Endodermal cell (in vitro differentiated cells): ENCODE measurements around the gene ZNF236. TPM values are rescaled to one million over a fixed set of nuclear protein-coding genes. Genes with fewer than 3 reads are reported as not detected.
"Not testable (repeated sequence)": the region's sequence is repeated elsewhere in the genome, so short reads cannot be mapped to it uniquely, and the experiment has no call there.

ENCODE experiments used
- DNase-seq: peaks from one replicate; pipeline ENCODE4 v3.0.0-alpha.2; 2017
- H3K27ac ChIP-seq: 2 replicates; pipeline ENCODE4 v1.5.1; 2013; ENCODE audit warnings: mild to moderate bottlenecking, low read depth, low read length, moderate library complexity
- H3K27me3 ChIP-seq: 2 replicates; pipeline ENCODE4 v1.6.1; 2013; ENCODE audit warnings: mild to moderate bottlenecking, low read length, moderate library complexity; ENCODE audit not compliant: insufficient read depth, control insufficient read depth, poor library complexity, severe bottlenecking
- H3K36me3 ChIP-seq: 2 replicates; pipeline ENCODE4 v1.7.0; 2013; ENCODE audit warnings: mild to moderate bottlenecking, low read length, moderate library complexity; ENCODE audit not compliant: control insufficient read depth, insufficient read depth
- H3K4me1 ChIP-seq: one replicate; pipeline ENCODE4 v1.7.0; 2013; ENCODE audit warnings: low read length; ENCODE audit not compliant: control insufficient read depth, insufficient read depth
- H3K4me3 ChIP-seq: 2 replicates; pipeline ENCODE4 v1.5.1; 2013; ENCODE audit warnings: mild to moderate bottlenecking, low read length, moderate library complexity
- H3K9ac ChIP-seq: 2 replicates; pipeline ENCODE4 v1.6.1; 2013; ENCODE audit warnings: mild to moderate bottlenecking, low read length, moderate library complexity; ENCODE audit not compliant: poor library complexity, severe bottlenecking; ENCODE audit errors: extremely low read depth
- H3K9me3 ChIP-seq: 2 replicates; pipeline ENCODE4 v1.6.1; 2013; ENCODE audit warnings: mild to moderate bottlenecking, low read length, moderate library complexity; ENCODE audit not compliant: control insufficient read depth
- H3K27ac Mint-ChIP-seq: 2 replicates; pipeline ENCODE4 v1.8.0; 2020; ENCODE audit warnings: mixed read lengths
- H3K27me3 Mint-ChIP-seq: 2 replicates; pipeline ENCODE4 v1.8.0; 2021; ENCODE audit warnings: mild to moderate bottlenecking, mixed read lengths; ENCODE audit not compliant: insufficient read depth
- H3K36me3 Mint-ChIP-seq: 2 replicates; pipeline ENCODE4 v1.8.0; 2020; ENCODE audit warnings: low read depth, mixed read lengths
- H3K4me1 Mint-ChIP-seq: 2 replicates; pipeline ENCODE4 v1.8.0; 2020; ENCODE audit warnings: mixed read lengths
- H3K4me3 Mint-ChIP-seq: 2 replicates; pipeline ENCODE4 v1.8.0; 2020; ENCODE audit warnings: mild to moderate bottlenecking, moderate library complexity, mixed read lengths
- H3K9me3 Mint-ChIP-seq: 2 replicates; pipeline ENCODE4 v1.8.0; 2020; ENCODE audit warnings: mild to moderate bottlenecking, mixed read lengths
- WGBS, 2 experiments: methylation state at CpG; one replicate each; pipeline versions ENCODE4 v1.1.5 to v1.1.7; 2013; ENCODE audit warnings: missing lambda C conversion rate in 2 of 2, mixed read lengths in 1 of 2; ENCODE audit not compliant: insufficient coverage in 1 of 2, insufficient read length in 1 of 2; 5-methylcytosine and 5-hydroxymethylcytosine counted together
- long read RNA-seq, 4 experiments: library from polyadenylated mRNA in 2 of 4; library from RNA in 1 of 4; library from capped mRNA in 1 of 4; stranded (forward) in 3 of 4; unstranded in 1 of 4; transcript quantifications; one replicate each; pipeline ENCODE4 v2.0.0, GENCODE V29; 2020 to 2021; ENCODE audit warnings: inconsistent platforms in 1 of 4
- polyA plus RNA-seq, 2 experiments: library from polyadenylated mRNA; stranded (reverse); fragments of 50-300 nt; gene quantifications; one replicate each; pipeline ENCODE4 v1.2.3, GENCODE V29; 2013
- total RNA-seq, 2 donors: library from RNA; stranded (reverse); fragmentation: NEBNext Ultra II Directional in 1 of 2; extraction: Animal tissue kit (Norgen Biotek cat#: 25700) in 1 of 2; gene quantifications; 2 replicates in 1 of 2; 3 replicates in 1 of 2; pipeline ENCODE4 v1.2.1, GENCODE V29; 2021
- TF ChIP-seq, protein P1 (sequence below): fragments of 200-600 bp; sonication (generic); conservative IDR thresholded peaks from 2 replicates; pipeline ENCODE4 v1.5.0; 2021; ENCODE audit warnings: antibody characterized with exemption, mild to moderate bottlenecking

ZNF236 gene
- total RNA-seq = 10 to 100 TPM; 27.0 to 28.3 TPM
- polyA plus RNA-seq (2013, experiment 1 of 2) = 12.5 TPM
- 7.8 TPM for polyA plus RNA-seq (2013, experiment 2 of 2)
- long read RNA-seq, experiment 1, partial matches to known transcripts = 2 of 8 reads
- long read RNA-seq, experiment 1, other reads (novel, unspliced or antisense) = 6 of 8 reads
- long read RNA-seq, experiment 2, full-length matches to known transcripts = 2 of 19 reads
- long read RNA-seq, experiment 2, partial matches to known transcripts = 12 of 19 reads
- long read RNA-seq, experiment 2, other reads (novel, unspliced or antisense) = 5 of 19 reads
- long read RNA-seq, experiment 3, partial matches to known transcripts = 13 of 17 reads
- long read RNA-seq, experiment 3, other reads (novel, unspliced or antisense) = 4 of 17 reads
- long read RNA-seq, experiment 4, partial matches to known transcripts = 2 of 2 reads
- long read RNA-seq, experiment 4, other reads (novel, unspliced or antisense) = 0 of 2 reads

DNA sequence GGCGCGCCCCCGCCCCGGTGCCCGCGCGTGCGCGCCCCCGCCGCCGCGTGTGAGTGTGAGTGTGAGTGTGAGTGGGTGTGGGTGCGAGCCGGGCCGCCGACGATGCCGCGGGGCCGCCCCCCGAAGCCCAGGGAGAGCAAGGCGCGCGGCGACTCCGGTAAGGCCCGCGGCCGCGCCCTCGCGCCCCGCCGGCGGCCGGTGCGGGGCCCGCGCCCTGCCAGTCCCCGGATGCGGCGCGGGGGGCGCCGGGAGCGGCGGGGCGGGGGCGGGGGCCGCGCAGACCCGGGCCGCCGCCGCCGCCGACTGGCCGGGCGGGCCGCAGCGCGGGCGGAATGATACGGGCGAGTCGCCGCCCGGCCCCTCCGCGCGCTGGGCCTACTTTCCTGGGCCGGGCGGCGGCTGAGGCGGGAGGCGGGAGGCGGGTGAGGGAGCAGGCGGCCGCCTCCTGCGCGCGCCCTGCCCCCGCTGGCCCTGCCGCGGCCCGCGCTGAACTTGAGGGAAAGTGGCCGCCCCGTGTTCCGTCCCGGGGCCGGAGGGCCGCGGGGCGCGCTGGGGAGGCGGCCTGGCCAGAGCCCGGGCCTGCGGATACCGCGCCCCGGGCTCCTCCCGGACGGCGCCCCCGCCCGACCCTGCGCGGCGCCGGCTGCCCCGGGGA is at the start of gene ZNF236:
TSS of gene ZNF236 (plus strand) at position 52 of the 655 bp plus-strand sequence. CDS start at position 103, 51 bp downstream.
- Histone ChIP-seq H3K36me3 (no peaks in the 10 kb centered on the region), H3K27ac (peak within 1 kb of the TSS; percentile 77), H3K27me3 (no peaks in the 10 kb centered on the region), H3K4me3 (peak within 1 kb of the TSS; percentile 96), H3K4me1 (no peaks in the 10 kb centered on the region), H3K9ac (peak within 1 kb of the TSS; percentile 78), H3K9me3 (no peaks in the 10 kb centered on the region)
- TF ChIP-seq, protein P1, sequence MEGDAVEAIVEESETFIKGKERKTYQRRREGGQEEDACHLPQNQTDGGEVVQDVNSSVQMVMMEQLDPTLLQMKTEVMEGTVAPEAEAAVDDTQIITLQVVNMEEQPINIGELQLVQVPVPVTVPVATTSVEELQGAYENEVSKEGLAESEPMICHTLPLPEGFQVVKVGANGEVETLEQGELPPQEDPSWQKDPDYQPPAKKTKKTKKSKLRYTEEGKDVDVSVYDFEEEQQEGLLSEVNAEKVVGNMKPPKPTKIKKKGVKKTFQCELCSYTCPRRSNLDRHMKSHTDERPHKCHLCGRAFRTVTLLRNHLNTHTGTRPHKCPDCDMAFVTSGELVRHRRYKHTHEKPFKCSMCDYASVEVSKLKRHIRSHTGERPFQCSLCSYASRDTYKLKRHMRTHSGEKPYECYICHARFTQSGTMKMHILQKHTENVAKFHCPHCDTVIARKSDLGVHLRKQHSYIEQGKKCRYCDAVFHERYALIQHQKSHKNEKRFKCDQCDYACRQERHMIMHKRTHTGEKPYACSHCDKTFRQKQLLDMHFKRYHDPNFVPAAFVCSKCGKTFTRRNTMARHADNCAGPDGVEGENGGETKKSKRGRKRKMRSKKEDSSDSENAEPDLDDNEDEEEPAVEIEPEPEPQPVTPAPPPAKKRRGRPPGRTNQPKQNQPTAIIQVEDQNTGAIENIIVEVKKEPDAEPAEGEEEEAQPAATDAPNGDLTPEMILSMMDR = no peak
- WGBS, 2 experiments = 0% methylated on average over 15 to 107 of the region's 113 CpGs
- Mint-ChIP-seq H3K9me3 (no peaks in the 10 kb centered on the region), H3K27ac (peak within 1 kb of the TSS; percentile 93), H3K4me1 (peaks cover 15% of the 10 kb centered on the region), H3K27me3 (no peaks in the 10 kb centered on the region), H3K36me3 (peaks cover 21% of the 10 kb centered on the region), H3K4me3 (peak within 1 kb of the TSS; percentile 89)
- peak; percentile 82 for DNase-seq

DNA sequence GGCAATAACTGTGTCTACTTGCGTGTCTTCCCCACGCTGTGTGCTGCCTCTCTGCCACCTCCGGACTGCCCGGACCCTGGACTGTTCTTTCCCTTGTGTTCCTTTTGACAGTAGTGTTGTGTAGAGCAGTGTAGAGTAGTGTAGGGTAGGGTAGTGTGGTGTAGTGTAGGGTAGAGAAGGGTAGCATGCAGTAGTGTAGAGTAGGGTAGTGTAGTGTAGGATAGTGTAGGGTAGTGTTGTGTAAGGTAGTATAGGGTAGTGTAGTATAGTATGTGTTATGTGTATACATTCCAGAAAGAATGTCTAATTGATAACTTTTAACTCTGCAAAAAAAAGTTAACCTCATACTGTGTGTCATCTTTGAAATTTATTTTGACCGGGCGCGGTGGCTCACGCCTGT is 49.7 kb upstream of the ZNF236 start:
- Histone ChIP-seq H3K9me3 (peaks cover 6% of the 10 kb centered on the region), H3K36me3 (no peaks in the 10 kb centered on the region), H3K27me3 (no peaks in the 10 kb centered on the region), H3K4me1 (peaks cover 3% of the 10 kb centered on the region), H3K9ac (no peak overlapping the region), H3K27ac (no peak overlapping the region), H3K4me3 (no peak overlapping the region)
- Mint-ChIP-seq H3K4me3 (no peak overlapping the region), H3K9me3 (peaks cover 7% of the 10 kb centered on the region), H3K36me3 (no peaks in the 10 kb centered on the region), H3K27ac (no peak overlapping the region), H3K4me1 (peaks cover 8% of the 10 kb centered on the region), H3K27me3 (peaks cover 1% of the 10 kb centered on the region)
- TF ChIP-seq, protein P1 = no peak
- no peak for DNase-seq
- 92 to 93% methylated on average over 8 of the region's 8 CpGs for WGBS, 2 experiments

DNA sequence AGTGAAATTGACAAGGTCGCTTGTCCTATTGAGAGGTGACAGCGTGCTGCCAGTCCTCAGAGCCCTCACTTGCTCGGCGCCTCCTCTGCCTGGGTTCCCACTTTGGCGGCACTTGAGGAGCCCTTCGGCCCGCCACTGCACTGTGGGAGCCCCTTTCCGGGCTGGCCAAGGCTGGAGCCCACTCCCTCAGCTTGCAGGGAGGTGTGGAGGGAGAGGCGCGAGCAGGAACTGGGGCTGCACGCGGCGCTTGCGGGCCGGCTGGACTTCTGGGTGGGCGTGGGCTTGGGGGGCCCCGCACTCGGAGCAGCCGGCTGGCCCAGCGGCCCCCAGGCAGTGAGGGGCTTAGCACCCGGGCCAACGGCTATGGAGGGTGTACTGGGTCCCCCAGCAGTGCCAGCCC is 45.3 kb upstream of the ZNF236 start:
- WGBS, 2 experiments = 92 to 96% methylated on average over 10 to 16 of the region's 22 CpGs

More for the DNA sequence above, 45.3 kb upstream of the ZNF236 start:
- not testable (repeated sequence) for H3K4me3 ChIP-seq, H3K36me3 ChIP-seq, H3K27ac Mint-ChIP-seq, H3K9me3 Mint-ChIP-seq, H3K36me3 Mint-ChIP-seq, H3K4me1 Mint-ChIP-seq, H3K4me1 ChIP-seq, H3K4me3 Mint-ChIP-seq, DNase-seq, H3K27me3 Mint-ChIP-seq, H3K27me3 ChIP-seq, H3K27ac ChIP-seq, H3K9ac ChIP-seq, H3K9me3 ChIP-seq
